SK-N-MC (cell line): ENCODE measurements around the gene RHOT1.

Experiments used
- EZH2 ChIP-seq: fragments of 200-600 bp; sonication (generic); IDR thresholded peaks from one replicate; pipeline ENCODE4 v1.6.1; 2017; ENCODE audit warnings: antibody characterized with exemption
- FOXP2 ChIP-seq: optimal IDR thresholded peaks from 2 replicates; pipeline ENCODE3; 2011; ENCODE audit warnings: mild to moderate bottlenecking, moderate library complexity; ENCODE audit not compliant: insufficient read depth; ENCODE audit errors: extremely low read length, control extremely low read depth
- POLR2AphosphoS5 ChIP-seq: IDR thresholded peaks from 2 replicates; pipeline ENCODE4 v1.6.1; 2012; ENCODE audit warnings: mild to moderate bottlenecking, low read depth, low read length, borderline replicate concordance

- TF ChIP-seq EZH2 (no peak), POLR2AphosphoS5 (no peak), FOXP2 (no peak)
These were observed 17.1 kb upstream of the RHOT1 start for GRCh38 chr17:32124985-32125847.
